GM23338 (cell line): ENCODE data around the gene DIPK1A. TPM values are rescaled to one million over a fixed set of nuclear protein-coding genes. Genes with fewer than 3 reads are reported as not detected.

Experiments
- ATAC-seq: fragments of 200-7000 bp; cut with Tn5 transposase; 3 replicates; pipeline ENCODE4 v1.9.1; 2020
- DNase-seq: peaks from one replicate; pipeline ENCODE4 v3.0.0-alpha.2; 2015; ENCODE audit warnings: low spot score
- H2AFZ ChIP-seq: fragments of 200-600 bp; sonication (generic); 2 replicates; pipeline ENCODE4 v1.8.0; 2016; ENCODE audit warnings: antibody characterized with exemption, mild to moderate bottlenecking, moderate library complexity
- H3F3A ChIP-seq: fragments of 200-600 bp; sonication (generic); replicated peaks from 2 replicates; pipeline ENCODE4 v1.8.0; 2017; ENCODE audit warnings: antibody characterized with exemption, mixed run types, low read depth
- H3K27ac ChIP-seq: fragments of 200-600 bp; sonication (generic); 2 replicates; pipeline ENCODE4 v1.6.1; 2016; ENCODE audit warnings: low read depth
- H3K27me3 ChIP-seq: fragments of 200-600 bp; sonication (generic); 2 replicates; pipeline ENCODE4 v1.8.0; 2016; ENCODE audit warnings: mild to moderate bottlenecking, mixed run types, moderate library complexity; ENCODE audit not compliant: insufficient read depth
- H3K36me3 ChIP-seq: fragments of 200-600 bp; sonication (generic); 2 replicates; pipeline ENCODE4 v1.8.0; 2016; ENCODE audit warnings: mild to moderate bottlenecking; ENCODE audit not compliant: insufficient read depth
- H3K4me1 ChIP-seq: fragments of 200-600 bp; sonication (generic); 2 replicates; pipeline ENCODE4 v1.8.0; 2016; ENCODE audit warnings: mild to moderate bottlenecking, moderate library complexity; ENCODE audit not compliant: insufficient read depth
- H3K4me2 ChIP-seq: fragments of 200-600 bp; sonication (generic); 2 replicates; pipeline ENCODE4 v1.7.1; 2017; ENCODE audit warnings: mixed run types
- H3K4me3 ChIP-seq: fragments of 200-600 bp; sonication (generic); 2 replicates; pipeline ENCODE4 v1.6.1; 2016; ENCODE audit warnings: mixed run types
- H3K79me2 ChIP-seq: fragments of 200-600 bp; sonication (generic); replicated peaks from 2 replicates; pipeline ENCODE4 v1.8.0; 2017; ENCODE audit warnings: mild to moderate bottlenecking; ENCODE audit not compliant: insufficient read depth
- H3K9me2 ChIP-seq: fragments of 200-600 bp; sonication (generic); 2 replicates; pipeline ENCODE4 v1.8.0; 2017; ENCODE audit not compliant: insufficient read depth
- H4K20me1 ChIP-seq: fragments of 200-600 bp; sonication (generic); replicated peaks from 2 replicates; pipeline ENCODE4 v1.8.0; 2017; ENCODE audit warnings: mild to moderate bottlenecking; ENCODE audit not compliant: insufficient read depth
- H3K27ac Mint-ChIP-seq: 2 replicates; pipeline ENCODE4 v1.8.0; 2020; ENCODE audit warnings: inconsistent platforms, mild to moderate bottlenecking, moderate library complexity, mixed read lengths
- H3K27me3 Mint-ChIP-seq: 3 replicates; pipeline ENCODE4 v1.8.0; 2022; ENCODE audit warnings: low read depth, mild to moderate bottlenecking, moderate library complexity, mixed read lengths, inconsistent platforms; ENCODE audit not compliant: insufficient read depth, poor library complexity
- H3K36me3 Mint-ChIP-seq: 3 replicates; pipeline ENCODE4 v1.8.0; 2021; ENCODE audit warnings: low read depth, mild to moderate bottlenecking, inconsistent platforms, moderate library complexity, mixed read lengths
- H3K4me1 Mint-ChIP-seq: 3 replicates; pipeline ENCODE4 v1.8.0; 2020; ENCODE audit warnings: mild to moderate bottlenecking, inconsistent platforms, mixed read lengths
- H3K4me3 Mint-ChIP-seq: 3 replicates; pipeline ENCODE4 v1.8.0; 2021; ENCODE audit warnings: moderate library complexity, mild to moderate bottlenecking, inconsistent platforms, mixed read lengths
- H3K9me3 Mint-ChIP-seq: 3 replicates; pipeline ENCODE4 v1.8.0; 2020; ENCODE audit warnings: moderate library complexity, mild to moderate bottlenecking, inconsistent platforms, mixed read lengths
- CREB1 ChIP-seq: fragments of 250-450 bp; sonication (Bioruptor Pico); IDR thresholded peaks from 2 replicates; pipeline ENCODE4 v1.5.0; 2020; ENCODE audit warnings: low read depth, mild to moderate bottlenecking, moderate library complexity
- CTCF ChIP-seq, 2 experiments: fragments of 200-600 bp in 1 of 2; sonication (generic) in 1 of 2; conservative IDR thresholded peaks; 2 replicates each; pipeline versions ENCODE4 v1.5.1 to v1.6.1; 2016 to 2017; ENCODE audit warnings: antibody characterized with exemption in 2 of 2, low read depth in 2 of 2, mild to moderate bottlenecking in 2 of 2, moderate library complexity in 1 of 2
- ETS1 ChIP-seq: IDR thresholded peaks from 2 replicates; pipeline ENCODE4 v1.6.1; 2016; ENCODE audit warnings: antibody characterized with exemption
- EZH2 ChIP-seq: fragments of 200-600 bp; sonication (generic); IDR thresholded peaks from one replicate; pipeline ENCODE4 v1.8.0; 2017; ENCODE audit warnings: antibody characterized with exemption, mild to moderate bottlenecking, low read depth; ENCODE audit not compliant: unreplicated experiment
- EZH2phosphoT487 ChIP-seq: fragments of 200-600 bp; sonication (generic); IDR thresholded peaks from one replicate; pipeline ENCODE4 v1.8.1; 2018; ENCODE audit warnings: antibody characterized with exemption; ENCODE audit not compliant: unreplicated experiment
- JUNB ChIP-seq: IDR thresholded peaks from one replicate; pipeline ENCODE4 v1.6.1; 2016; ENCODE audit warnings: antibody characterized with exemption; ENCODE audit not compliant: unreplicated experiment
- NANOG ChIP-seq: IDR thresholded peaks from 2 replicates; pipeline ENCODE4 v1.6.1; 2016; ENCODE audit warnings: antibody characterized with exemption, borderline replicate concordance
- POLR2AphosphoS5 ChIP-seq: IDR thresholded peaks from 2 replicates; pipeline ENCODE4 v1.6.1; 2016; ENCODE audit warnings: antibody characterized with exemption, low read depth
- REST ChIP-seq: IDR thresholded peaks from one replicate; pipeline ENCODE4 v1.6.1; 2018; ENCODE audit warnings: antibody characterized with exemption; ENCODE audit not compliant: unreplicated experiment
- STAT1 ChIP-seq: IDR thresholded peaks from one replicate; pipeline ENCODE4 v1.6.1; 2016; ENCODE audit warnings: antibody characterized with exemption; ENCODE audit not compliant: unreplicated experiment
- ZNF114 ChIP-seq: fragments of 250-450 bp; sonication (Bioruptor Pico); IDR thresholded peaks from 2 replicates; pipeline ENCODE4 v1.5.0; 2020; ENCODE audit warnings: mild to moderate bottlenecking, moderate library complexity
- polyA plus RNA-seq: library from polyadenylated mRNA; unstranded; fragments of >200 nt; fragmentation: Nextera tagmentation; extraction: Ambion mirVana; gene quantifications from 2 replicates; pipeline ENCODE4 v1.2.1, GENCODE V29; 2016
- total RNA-seq: library from RNA; depleted of rRNA; stranded (reverse); fragments of >200 nt; shearing (Covaris generic); gene quantifications from 2 replicates; pipeline ENCODE4 v1.2.3, GENCODE V29; 2014

DIPK1A gene
- total and polyA plus RNA-seq, 2 experiments from 2014 or later: 4.8 to 6.1 TPM

- Mint-ChIP-seq H3K4me3 (no peak overlapping the region), H3K27ac (no peak overlapping the region), H3K9me3 (peaks cover 11% of the 10 kb centered on the region), H3K4me1 (peaks cover 13% of the 10 kb centered on the region; the same call in 2 of the 3 replicates), H3K27me3 (no peaks in the 10 kb centered on the region), H3K36me3 (peaks cover 8% of the 10 kb centered on the region; the same call in 2 of the 3 replicates)
- Histone ChIP-seq H3K27ac (no peak overlapping the region), H3K4me1 (peaks cover 5% of the 10 kb centered on the region), H3K27me3 (no peaks in the 10 kb centered on the region), H4K20me1 (no peaks in the 10 kb centered on the region), H3K4me2 (no peak overlapping the region), H3K9me2 (no peaks in the 10 kb centered on the region), H3K36me3 (no peaks in the 10 kb centered on the region), H3F3A (no peaks in the 10 kb centered on the region), H3K4me3 (no peak overlapping the region), H2AFZ (no peak overlapping the region), H3K79me2 (no peaks in the 10 kb centered on the region)
- ATAC-seq (no peak), DNase-seq (no peak)
- TF ChIP-seq STAT1: no peak
Measured at GRCh38 chr1:92876351-92876750, 84.9 kb downstream of the DIPK1A start.

GRCh38 chr1:92874987-92875386, 86.3 kb downstream of the DIPK1A start:
- Histone ChIP-seq H3K27me3 (no peaks in the 10 kb centered on the region), H3K4me1 (peaks cover 5% of the 10 kb centered on the region), H3K79me2 (no peaks in the 10 kb centered on the region), H4K20me1 (no peaks in the 10 kb centered on the region), H3K4me2 (no peak overlapping the region), H3K9me2 (no peaks in the 10 kb centered on the region), H3K27ac (no peak overlapping the region), H3F3A (no peaks in the 10 kb centered on the region), H3K4me3 (no peak overlapping the region), H2AFZ (no peak overlapping the region), H3K36me3 (no peaks in the 10 kb centered on the region)
- ATAC-seq (no peak), DNase-seq (no peak)
- H3K9me3 Mint-ChIP-seq: peaks cover 11% of the 10 kb centered on the region
- peaks cover 13% of the 10 kb centered on the region; the same call in 2 of the 3 replicates for H3K4me1 Mint-ChIP-seq
- no peak overlapping the region for H3K27ac Mint-ChIP-seq
- peaks cover 8% of the 10 kb centered on the region; the same call in 2 of the 3 replicates for H3K36me3 Mint-ChIP-seq
- no peaks in the 10 kb centered on the region for H3K27me3 Mint-ChIP-seq
- H3K4me3 Mint-ChIP-seq: no peak overlapping the region
- TF ChIP-seq ETS1: no peak
- TF ChIP-seq CTCF (conservative IDR thresholded peaks at IDR 0.05; ENCODE audit: low read depth in 2 of 2): no peak
- no peak for TF ChIP-seq JUNB
- TF ChIP-seq EZH2: no peak
- no peak for TF ChIP-seq POLR2AphosphoS5
- TF ChIP-seq REST: no peak
- TF ChIP-seq NANOG: no peak
- TF ChIP-seq ZNF114 (CRISPR knock-in tag): no peak
- no peak for TF ChIP-seq EZH2phosphoT487
- TF ChIP-seq CREB1 (CRISPR knock-in tag): no peak
- no peak for TF ChIP-seq STAT1
